HG03565 (cell line): ENCODE measurements around the gene TRIP11.

Experiments used
- ATAC-seq: cut with Tn5 transposase; IDR thresholded peaks from one replicate; pipeline ENCODE4 v1.9.1; 2021; ENCODE audit warnings: mild to moderate bottlenecking, moderate library complexity; ENCODE audit not compliant: unreplicated experiment

The TRIP11 gene

DNA sequence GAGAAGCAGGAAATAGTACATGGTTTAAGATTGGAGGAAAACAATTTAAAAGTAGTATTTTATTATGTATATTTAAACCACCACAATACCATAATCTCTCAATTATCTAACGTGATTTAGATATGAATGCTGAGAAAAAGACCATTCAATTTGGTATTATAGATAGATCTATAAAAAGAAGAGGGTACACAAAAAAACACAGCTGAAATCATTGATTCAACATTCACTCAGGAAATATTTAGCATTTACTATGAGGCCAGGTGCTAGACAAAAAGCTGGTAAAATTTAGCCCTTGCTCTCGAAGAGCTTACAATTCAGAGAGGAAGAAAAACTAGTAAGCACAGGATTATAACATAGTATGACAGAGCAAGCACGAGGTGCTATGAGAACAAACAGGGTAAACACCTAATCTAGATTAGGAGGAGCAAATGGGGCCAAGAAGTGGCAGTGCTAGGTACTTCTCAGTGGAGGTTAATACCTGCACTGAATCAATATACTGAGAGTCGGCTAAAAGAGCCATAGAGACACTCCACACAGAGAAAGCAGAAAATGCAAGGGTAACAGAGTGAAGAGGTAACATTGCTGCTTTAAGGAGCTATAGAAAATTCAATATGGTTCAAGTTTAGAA is 27.6 kb downstream of the TRIP11 start:
- ATAC-seq: no peak

- no peak for ATAC-seq
These were observed 29.2 kb downstream of the TRIP11 start for GRCh38 chr14:92010644-92011043.

- no peak for ATAC-seq
These were observed 30.3 kb downstream of the TRIP11 start for GRCh38 chr14:92009604-92010003.

GRCh38 chr14:92005019-92005418 is 34.8 kb downstream of the TRIP11 start:
- no peak for ATAC-seq

- ATAC-seq: no peak
These were observed 35.8 kb downstream of the TRIP11 start for GRCh38 chr14:92004062-92004461.

GRCh38 chr14:91998667-91999570 is 40.9 kb downstream of the TRIP11 start:
- ATAC-seq: no peak

- ATAC-seq: no peak
These were observed 42.4 kb downstream of the TRIP11 start for GRCh38 chr14:91997492-91997891.

GRCh38 chr14:91996948-91997371 is 42.9 kb downstream of the TRIP11 start:
- no peak for ATAC-seq

DNA sequence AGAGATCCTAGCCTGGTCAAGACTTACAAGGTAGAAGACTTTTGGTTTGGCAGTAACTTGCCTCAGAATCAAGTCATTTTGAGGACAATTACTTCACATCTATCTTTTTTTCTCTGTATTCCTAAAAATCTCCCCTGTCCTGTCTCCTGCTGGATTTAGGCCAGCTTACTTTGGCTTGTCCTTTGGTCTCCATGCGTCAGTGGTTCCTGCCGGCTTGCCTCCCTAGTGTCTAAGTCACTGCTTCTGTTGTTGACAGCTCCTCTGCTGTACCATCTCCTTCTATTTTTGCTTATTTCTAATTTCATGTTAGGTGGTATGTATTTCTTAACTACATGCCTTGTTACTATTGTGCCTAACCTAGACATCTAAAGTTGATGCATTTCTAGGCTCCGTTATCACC is 52.7 kb downstream of the TRIP11 start:
- ATAC-seq: no peak

GRCh38 chr14:91985521-91986255 is 54.2 kb downstream of the TRIP11 start:
- no peak for ATAC-seq

DNA sequence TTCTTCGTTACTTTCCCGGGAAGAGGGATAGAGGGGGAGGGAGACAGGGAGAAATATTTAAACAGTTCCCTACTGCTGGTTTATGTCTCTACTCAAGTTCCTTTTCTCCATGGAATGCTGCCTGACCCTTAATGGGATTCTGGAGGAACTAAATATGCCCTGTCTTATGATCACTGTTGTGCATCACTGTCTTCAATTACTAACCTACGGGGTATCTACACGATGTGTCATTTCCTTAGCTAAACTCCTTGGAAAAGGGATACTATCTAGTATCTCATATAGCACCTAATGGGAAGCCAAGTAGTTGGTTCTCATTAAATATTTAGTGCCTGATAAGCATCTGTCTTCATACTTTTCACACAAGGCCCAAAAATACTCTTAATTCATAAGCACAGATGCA is 54.9 kb downstream of the TRIP11 start:
- ATAC-seq: no peak

GRCh38 chr14:91983588-91983987 is 56.3 kb downstream of the TRIP11 start:
- ATAC-seq: no peak

GRCh38 chr14:91980157-91980556 is 59.7 kb downstream of the TRIP11 start:
- peak; percentile 82 for ATAC-seq

DNA sequence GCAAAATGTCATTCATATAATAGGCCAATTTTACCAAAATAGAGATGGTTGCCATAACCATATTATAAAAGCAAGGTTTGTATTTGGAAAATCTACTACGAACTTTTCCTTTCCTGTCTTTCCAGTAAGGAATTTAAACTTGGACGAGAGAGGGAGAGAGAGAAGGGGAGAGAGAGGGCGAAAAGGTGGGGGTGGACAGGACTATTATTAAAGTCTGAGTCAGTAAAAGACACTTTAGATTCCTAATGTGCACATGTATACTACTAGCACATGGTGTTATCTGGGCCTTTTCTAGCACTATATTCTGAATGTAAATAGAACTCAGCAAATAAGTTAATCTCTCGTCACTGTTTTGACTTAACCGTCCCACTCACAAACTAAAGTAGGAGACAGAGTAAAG is 62.0 kb downstream of the TRIP11 start:
- ATAC-seq: no peak

DNA sequence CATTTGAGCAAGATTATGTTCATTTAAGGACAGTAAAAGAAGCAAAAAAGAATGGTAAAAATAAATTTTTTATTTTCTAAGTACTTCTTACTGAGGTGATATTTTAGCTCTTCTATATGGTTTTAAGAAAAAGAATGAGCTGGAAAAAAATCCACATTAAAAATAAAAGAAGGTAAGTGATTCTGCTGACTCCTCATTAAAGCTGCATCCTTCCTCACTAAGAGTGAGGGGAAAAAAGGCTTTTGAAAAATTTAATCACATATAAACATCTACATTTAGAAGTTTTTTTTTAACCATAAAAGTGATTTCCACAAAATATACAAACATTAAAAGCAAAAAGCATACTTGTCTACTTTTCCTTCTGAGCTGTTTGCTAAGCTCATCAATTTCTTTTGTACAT is 64.1 kb downstream of the TRIP11 start:
- ATAC-seq: no peak

GRCh38 chr14:91971188-91971778 is 68.6 kb downstream of the TRIP11 start:
- ATAC-seq: no peak

- no peak for ATAC-seq
These were observed 71.6 kb downstream of the TRIP11 start for GRCh38 chr14:91968280-91968679.

GRCh38 chr14:91964724-91965123 is 75.1 kb downstream of the TRIP11 start:
- no peak for ATAC-seq

DNA sequence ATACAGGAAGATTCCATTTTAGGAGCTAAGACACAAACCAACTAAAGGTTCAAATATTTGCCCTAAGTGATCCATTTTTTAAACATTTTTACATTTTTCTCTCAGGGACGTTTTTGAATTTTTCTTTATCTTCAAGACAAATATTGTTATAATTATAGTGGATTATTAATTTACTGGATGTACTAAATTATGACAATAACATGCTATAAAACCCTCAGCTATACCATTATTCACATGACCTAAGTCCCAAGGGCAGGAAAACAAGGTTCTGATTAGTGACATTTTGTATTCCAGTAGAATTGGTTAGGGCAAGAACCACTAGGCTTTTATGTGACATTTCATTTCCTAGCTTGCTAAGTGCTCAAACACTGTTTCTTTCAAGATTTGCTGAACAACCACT is 75.8 kb downstream of the TRIP11 start:
- ATAC-seq: no peak

DNA sequence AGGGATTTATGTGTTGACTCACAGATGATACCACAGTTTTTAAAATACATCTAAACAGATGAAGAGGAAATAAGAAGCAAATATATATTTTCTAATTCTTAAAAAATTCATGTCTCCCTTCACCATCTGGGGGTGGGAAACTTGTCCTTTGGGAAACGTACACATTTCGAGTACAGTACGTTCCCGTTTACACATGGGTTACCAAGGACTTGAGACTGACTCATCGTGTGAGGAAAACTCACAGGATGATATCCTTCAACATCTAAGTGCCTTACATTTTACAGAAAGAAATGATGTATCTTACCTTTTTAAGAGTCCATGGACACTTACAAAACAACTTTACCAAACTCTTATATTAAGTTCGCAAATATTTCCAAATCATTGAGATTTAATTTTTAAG is 76.4 kb downstream of the TRIP11 start:
- ATAC-seq: no peak
